H1 (cell line): Measurements from ENCODE around the gene HKDC1. TPM values are rescaled to one million over a fixed set of nuclear protein-coding genes. Genes with fewer than 3 reads are reported as not detected.
A peak's percentile ranks its signal among the peaks of the same experiment; 100 is the strongest.

ENCODE experiments used
- CTCF ChIA-PET: fragments of 300-600 bp; sonication (Branson Sonifier 250); formaldehyde crosslinking; loops from one replicate; lab custom pipeline; 2021; ENCODE audit not compliant: partially characterized antibody; lab: Charles Lee
- POLR2A ChIA-PET: fragments of 300-600 bp; sonication (Branson Sonifier 250); formaldehyde crosslinking; loops from one replicate; lab custom pipeline; 2021; ENCODE audit warnings: inconsistent platforms; ENCODE audit not compliant: partially characterized antibody; lab: Charles Lee
- DNase-seq, 2 experiments: peaks; one replicate each; pipeline versions ENCODE4 v3.0.0 to v3.0.0-alpha.2; 2010 to 2022; ENCODE audit warnings: low spot score in 2 of 2, low read depth in 1 of 2, mixed read lengths in 1 of 2
- FAIRE-seq: peaks from 2 replicates; lab custom pipeline; 2011; peaks lifted over from hg19 to GRCh38; lab: Jason Lieb, UNC
- H2AFZ ChIP-seq: 2 replicates; pipeline ENCODE4 v1.8.1; 2012; ENCODE audit warnings: low read length, inconsistent platforms
- H2AK5ac ChIP-seq: 2 replicates; pipeline ENCODE4 v1.6.1; 2013; ENCODE audit warnings: low read depth, low read length
- H2BK120ac ChIP-seq: replicated peaks from 2 replicates; pipeline ENCODE3; 2013; ENCODE audit warnings: low read depth, low read length, inconsistent platforms
- H2BK12ac ChIP-seq: 2 replicates; pipeline ENCODE4 v1.6.1; 2013; ENCODE audit warnings: low read depth, low read length
- H2BK15ac ChIP-seq: 2 replicates; pipeline ENCODE4 v1.6.1; 2013; ENCODE audit warnings: low read length
- H2BK20ac ChIP-seq: 2 replicates; pipeline ENCODE4 v1.6.1; 2013; ENCODE audit warnings: low read length
- H2BK5ac ChIP-seq: 2 replicates; pipeline ENCODE4 v1.6.1; 2013; ENCODE audit warnings: low read depth, low read length
- H3K14ac ChIP-seq: 2 replicates; pipeline ENCODE4 v1.6.1; 2013; ENCODE audit warnings: inconsistent platforms; ENCODE audit not compliant: insufficient read length
- H3K18ac ChIP-seq: 2 replicates; pipeline ENCODE4 v1.6.1; 2013; ENCODE audit warnings: low read length; ENCODE audit errors: extremely low read depth
- H3K23ac ChIP-seq: 2 replicates; pipeline ENCODE4 v1.6.1; 2013; ENCODE audit warnings: inconsistent platforms; ENCODE audit not compliant: insufficient read length
- H3K23me2 ChIP-seq: 2 replicates; pipeline ENCODE4 v1.6.1; 2013; ENCODE audit warnings: low read depth, low read length
- H3K27ac ChIP-seq: 2 replicates; pipeline ENCODE4 v1.6.1; 2011; ENCODE audit warnings: low read depth, low read length, inconsistent platforms
- H3K27me3 ChIP-seq, 4 experiments: replicated peaks in 1 of 4; 1 replicate in 1 of 4; 2 replicates in 3 of 4; pipeline versions ENCODE4 v1.6.1 to v1.8.1; 2011 to 2013; ENCODE audit warnings: low read length in 3 of 4, mild to moderate bottlenecking in 3 of 4, inconsistent platforms in 2 of 4, mixed read lengths in 2 of 4, moderate library complexity in 1 of 4; ENCODE audit not compliant: control insufficient read depth in 3 of 4, insufficient read depth in 3 of 4; ENCODE audit errors: extremely low read depth in 1 of 4
- H3K36me3 ChIP-seq, 4 experiments: 2 replicates each; pipeline versions ENCODE4 v1.6.1 to v1.8.1; 2011 to 2013; ENCODE audit warnings: mild to moderate bottlenecking in 4 of 4, low read length in 3 of 4, moderate library complexity in 2 of 4, control low read depth in 1 of 4, inconsistent platforms in 1 of 4; ENCODE audit not compliant: insufficient read depth in 4 of 4, control insufficient read depth in 2 of 4
- H3K4ac ChIP-seq: replicated peaks from 2 replicates; pipeline ENCODE3; 2013; ENCODE audit warnings: low read length, low read depth, mixed read lengths, inconsistent platforms; ENCODE audit not compliant: insufficient read length
- H3K4me1 ChIP-seq, 4 experiments: replicated peaks in 1 of 4; 1 replicate in 1 of 4; 2 replicates in 3 of 4; pipeline versions ENCODE4 v1.6.1 to v1.8.1; 2011 to 2013; ENCODE audit warnings: low read length in 3 of 4, inconsistent platforms in 2 of 4, mixed read lengths in 1 of 4; ENCODE audit not compliant: insufficient read depth in 4 of 4, control insufficient read depth in 3 of 4
- H3K4me2 ChIP-seq, 2 experiments: 2 replicates each; pipeline versions ENCODE4 v1.6.1 to v1.8.1; 2011 to 2013; ENCODE audit warnings: low read depth in 2 of 2, low read length in 2 of 2, control low read depth in 1 of 2, inconsistent platforms in 1 of 2, mild to moderate bottlenecking in 1 of 2; ENCODE audit not compliant: insufficient read depth in 1 of 2
- H3K4me3 ChIP-seq, 4 experiments: fragments of 200-600, 300-600 bp in 1 of 4; sonication (generic), shearing (Covaris generic), sonication (Bioruptor Twin) in 1 of 4; 2 replicates each; pipeline versions ENCODE4 v1.5.1 to v1.8.1; 2011 to 2016; ENCODE audit warnings: low read length in 4 of 4, low read depth in 3 of 4, control low read depth in 2 of 4, inconsistent platforms in 2 of 4, mild to moderate bottlenecking in 2 of 4, mixed read lengths in 1 of 4, moderate library complexity in 1 of 4; ENCODE audit not compliant: insufficient read depth in 2 of 4; ENCODE audit errors: extremely low read depth in 1 of 4
- H3K56ac ChIP-seq: replicated peaks from 2 replicates; pipeline ENCODE3; 2013; ENCODE audit warnings: low read depth, mild to moderate bottlenecking, mixed read lengths, low read length, inconsistent platforms; ENCODE audit not compliant: insufficient read length
- H3K79me1 ChIP-seq: 2 replicates; pipeline ENCODE4 v1.6.1; 2013; ENCODE audit warnings: low read depth, low read length, control low read depth
- H3K79me2 ChIP-seq, 2 experiments: 2 replicates each; pipeline versions ENCODE4 v1.6.1 to v1.8.1; 2012 to 2013; ENCODE audit warnings: low read length in 2 of 2, mild to moderate bottlenecking in 2 of 2, inconsistent platforms in 1 of 2; ENCODE audit not compliant: insufficient read depth in 2 of 2, control insufficient read depth in 1 of 2
- H3K9ac ChIP-seq, 4 experiments: replicated peaks in 1 of 4; 1 replicate in 1 of 4; 2 replicates in 3 of 4; pipeline versions ENCODE4 v1.6.1 to v1.8.1; 2011 to 2013; ENCODE audit warnings: low read depth in 3 of 4, low read length in 3 of 4, control low read depth in 2 of 4, mild to moderate bottlenecking in 2 of 4, moderate library complexity in 2 of 4, inconsistent platforms in 1 of 4; ENCODE audit errors: extremely low read depth in 1 of 4
- H3K9me3 ChIP-seq, 2 experiments: 2 replicates each; pipeline versions ENCODE4 v1.6.1 to v1.8.1; 2012 to 2013; ENCODE audit warnings: mild to moderate bottlenecking in 2 of 2, moderate library complexity in 2 of 2, control low read depth in 1 of 2, inconsistent platforms in 1 of 2, low read depth in 1 of 2, low read length in 1 of 2, mixed read lengths in 1 of 2; ENCODE audit not compliant: insufficient read depth in 2 of 2
- H4K20me1 ChIP-seq, 2 experiments: replicated peaks in 1 of 2; 2 replicates each; pipeline versions ENCODE3 to v1.8.1; 2011 to 2013; ENCODE audit warnings: inconsistent platforms in 2 of 2, low read length in 2 of 2, mild to moderate bottlenecking in 1 of 2; ENCODE audit not compliant: insufficient read depth in 2 of 2, control insufficient read depth in 1 of 2
- H4K5ac ChIP-seq: 2 replicates; pipeline ENCODE4 v1.6.1; 2013; ENCODE audit warnings: low read length, low read depth, mixed read lengths, inconsistent platforms; ENCODE audit not compliant: insufficient read length
- H4K8ac ChIP-seq: 2 replicates; pipeline ENCODE4 v1.8.0; 2013; ENCODE audit warnings: mild to moderate bottlenecking, moderate library complexity, low read length, inconsistent platforms; ENCODE audit not compliant: insufficient read depth; ENCODE audit errors: extremely low read depth
- H4K91ac ChIP-seq: replicated peaks from 2 replicates; pipeline ENCODE3; 2013; ENCODE audit warnings: low read length, mixed read lengths, inconsistent platforms; ENCODE audit not compliant: insufficient read length
- ATF2 ChIP-seq: IDR thresholded peaks from 2 replicates; pipeline ENCODE4 v1.6.1; 2012; ENCODE audit warnings: low read length, inconsistent platforms
- BCL11A ChIP-seq, 2 experiments: IDR thresholded peaks; one replicate each; pipeline ENCODE4 v1.6.1; 2011; ENCODE audit warnings: low read depth in 2 of 2, low read length in 2 of 2, mild to moderate bottlenecking in 2 of 2
- CBX5 ChIP-seq: fragments of 300-800, 300-1000 bp; sonication (generic); IDR thresholded peaks from 2 replicates; pipeline ENCODE4 v1.7.1; 2016; ENCODE audit warnings: antibody characterized with exemption, low read length, low read depth
- GTF2F1 ChIP-seq: IDR thresholded peaks from 2 replicates; pipeline ENCODE4 v1.6.1; 2012; ENCODE audit warnings: low read depth, low read length, improper control_type of control experiment, borderline replicate concordance
- HDAC6 ChIP-seq: IDR thresholded peaks from one replicate; pipeline ENCODE4 v1.7.1; 2012; ENCODE audit warnings: low read depth, mild to moderate bottlenecking, inconsistent platforms, low read length, moderate library complexity
- KDM4A ChIP-seq: IDR thresholded peaks from one replicate; pipeline ENCODE4 v1.7.1; 2012; ENCODE audit warnings: low read depth, mild to moderate bottlenecking, moderate library complexity, low read length, inconsistent platforms; ENCODE audit not compliant: severe bottlenecking
- NANOG ChIP-seq: IDR thresholded peaks from 2 replicates; pipeline ENCODE4 v1.6.1; 2011; ENCODE audit warnings: low read length, low read depth, mild to moderate bottlenecking, inconsistent platforms; ENCODE audit not compliant: insufficient read depth, poor library complexity, severe bottlenecking
- SAP30 ChIP-seq: fragments of 300-600 bp; sonication (generic); IDR thresholded peaks from 2 replicates; pipeline ENCODE4 v1.7.1; 2012; ENCODE audit warnings: low read length, moderate library complexity, mild to moderate bottlenecking, inconsistent platforms; ENCODE audit not compliant: insufficient read depth, insufficient replicate concordance
- TAF1 ChIP-seq: IDR thresholded peaks from 2 replicates; pipeline ENCODE4 v1.6.1; 2011; ENCODE audit warnings: mild to moderate bottlenecking, low read depth, low read length
- TCF12 ChIP-seq: IDR thresholded peaks from 2 replicates; pipeline ENCODE4 v1.6.1; 2011; ENCODE audit warnings: low read depth, mild to moderate bottlenecking, low read length
- ZNF274 ChIP-seq: IDR thresholded peaks from 2 replicates; pipeline ENCODE4 v1.7.0; 2012; ENCODE audit warnings: low read length, borderline replicate concordance; ENCODE audit errors: extremely low read depth
- WGBS, 2 experiments: shearing (Covaris generic) in 1 of 2; methylation state at CpG; one replicate each; pipeline versions ENCODE4 v1.1.6 to v1.1.7; 2013 to 2015; ENCODE audit warnings: low lambda C conversion rate in 2 of 2, mixed read lengths in 2 of 2, inconsistent platforms in 1 of 2, low coverage in 1 of 2, missing lambda C conversion rate in 1 of 2; ENCODE audit not compliant: insufficient replicate concordance in 2 of 2, insufficient coverage in 1 of 2, insufficient read length in 1 of 2; ENCODE audit errors: extremely low coverage in 1 of 2, missing lambda C conversion rate in 1 of 2; 5-methylcytosine and 5-hydroxymethylcytosine counted together
- polyA plus RNA-seq, 7 experiments: library from polyadenylated mRNA; depleted of rRNA in 3 of 7; stranded (reverse) in 5 of 7; unstranded in 2 of 7; fragments of >200 nt in 5 of 7; fragments of 200-250 nt in 2 of 7; gene quantifications; 1 replicate in 5 of 7; 2 replicates in 1 of 7; 4 replicates in 1 of 7; pipeline versions ENCODE4 v1.2.1 to v1.2.3, GENCODE V29; 2011 to 2013; ENCODE audit warnings: missing spikeins in 2 of 7, mixed read lengths in 2 of 7
- total RNA-seq: library from RNA; stranded (reverse); fragmentation: NEBNext Ultra II Directional; extraction: Animal tissue kit (Norgen Biotek cat#: 25700); gene quantifications from 2 replicates; pipeline ENCODE4 v1.2.1, GENCODE V29; 2021

Gene HKDC1
- total and polyA plus RNA-seq, 2 of the 8 experiments (the other 6 are each of a cell fraction or from before 2014, with no cell fraction given), result 0.12 to 0.78 TPM

- FAIRE-seq, result no peak
- H3K9ac ChIP-seq, result no peak overlapping the region; a peak in 2 of 7 replicates
- TF ChIP-seq CBX5 (no peak), TAF1 (no peak), HDAC6 (no peak), ATF2 (no peak), SAP30 (no peak), BCL11A (IDR thresholded peaks at IDR 0.05; ENCODE audit: low read depth in 2 of 2, low read length in 2 of 2) (no peak), GTF2F1 (no peak), ZNF274 (no peak), TCF12 (no peak), NANOG (no peak), KDM4A (no peak)
These were observed 38.7 kb upstream of the HKDC1 start for GRCh38 chr10:69181433-69181832.

More at GRCh38 chr10:69181433-69181832, 38.7 kb upstream of the HKDC1 start:
- Histone ChIP-seq H2AFZ (no peak overlapping the region), H3K36me3 (peaks cover 2 to 10% (median 4%) of the 10 kb centered on the region in 4 experiments; a peak in 5 of 8 replicates), H3K56ac (no peak overlapping the region), H3K23ac (no peak overlapping the region), H2BK5ac (no peak overlapping the region), H3K18ac (no peak overlapping the region), H3K27me3 (no peaks in the 10 kb centered on the region), H4K8ac (no peak overlapping the region), H3K4ac (no peak overlapping the region), H3K23me2 (peaks cover 7% of the 10 kb centered on the region), H3K79me1 (no peaks in the 10 kb centered on the region; the same call in none of the 2 replicates), H3K4me2 (peak overlapping the region; percentile 53 to 84; a peak in 3 of 4 replicates), H4K20me1 (peaks cover 4 to 11% of the 10 kb centered on the region in 2 experiments), H3K4me1 (peaks cover 0 to 10% (median 2%) of the 10 kb centered on the region in 4 experiments; a peak in 5 of 7 replicates), H4K5ac (no peak overlapping the region), H2BK120ac (no peak overlapping the region), H2BK12ac (no peak overlapping the region), H4K91ac (no peak overlapping the region), H3K9me3 (no peaks in the 10 kb centered on the region), H2AK5ac (no peak overlapping the region), H3K4me3 (peak overlapping the region; percentile 12 to 99 (median 90); a peak in 6 of 8 replicates), H2BK15ac (no peak overlapping the region), H3K14ac (no peak overlapping the region), H3K27ac (no peak overlapping the region), H3K79me2 (peaks cover 21 to 55% of the 10 kb centered on the region in 2 experiments), H2BK20ac (no peak overlapping the region)
- CTCF ChIA-PET, result no interaction called here
- no peak for DNase-seq
- 75% methylated on average over 1 of the region's 1 CpG; no CpG with 5 or more reads in 1 of the 2 experiments for WGBS, 2 experiments
- POLR2A ChIA-PET, result no interaction called here
